Lung (tissue), 12 donors: Measurements from ENCODE around the gene TM4SF4. TPM values are rescaled to one million over a fixed set of nuclear protein-coding genes. Genes with fewer than 3 reads are reported as not detected.
A peak's percentile ranks its signal among the peaks of the same experiment; 100 is the strongest.

Source experiments
- ATAC-seq: fragments of 200-7000 bp; cut with Tn5 transposase; one replicate; pipeline ENCODE4 v1.9.1; 2020; ENCODE audit warnings: moderate number of reproducible peaks; ENCODE audit not compliant: insufficient read depth, low FRiP score
- DNase-seq, 3 donors: peaks; one replicate each; pipeline ENCODE4 v3.0.0-alpha.2; 2013 to 2017
- H3K27ac ChIP-seq, 2 donors: one replicate each; pipeline ENCODE4 v1.5.1; 2013; ENCODE audit warnings: mild to moderate bottlenecking in 2 of 2, moderate library complexity in 2 of 2, control low read depth in 1 of 2, inconsistent platforms in 1 of 2, low read depth in 1 of 2, low read length in 1 of 2
- H3K27me3 ChIP-seq, 3 donors: one replicate each; pipeline ENCODE4 v1.5.1; 2013; ENCODE audit warnings: low read length in 2 of 3; ENCODE audit not compliant: control insufficient read depth in 3 of 3, insufficient read depth in 3 of 3
- H3K36me3 ChIP-seq, 4 donors: one replicate each; pipeline ENCODE4 v1.5.1; 2013; ENCODE audit warnings: low read length in 4 of 4, mild to moderate bottlenecking in 1 of 4, moderate library complexity in 1 of 4; ENCODE audit not compliant: control insufficient read depth in 4 of 4, insufficient read depth in 4 of 4
- H3K4me1 ChIP-seq, 5 donors: one replicate each; pipeline ENCODE4 v1.5.1; 2013; ENCODE audit warnings: low read length in 5 of 5, mild to moderate bottlenecking in 2 of 5, moderate library complexity in 1 of 5; ENCODE audit not compliant: control insufficient read depth in 5 of 5, insufficient read depth in 5 of 5
- H3K4me3 ChIP-seq: one replicate; pipeline ENCODE4 v1.5.1; 2013; ENCODE audit warnings: mild to moderate bottlenecking, control low read depth, moderate library complexity
- H3K9ac ChIP-seq, 2 donors: one replicate each; pipeline ENCODE4 v1.5.1; 2013; ENCODE audit warnings: low read length in 2 of 2, control low read depth in 1 of 2; ENCODE audit not compliant: insufficient read depth in 1 of 2
- H3K9me3 ChIP-seq, 4 donors: one replicate each; pipeline ENCODE4 v1.5.1; 2013; ENCODE audit warnings: low read length in 3 of 4, mild to moderate bottlenecking in 1 of 4, moderate library complexity in 1 of 4; ENCODE audit not compliant: control insufficient read depth in 4 of 4, insufficient read depth in 3 of 4
- CTCF ChIP-seq: IDR thresholded peaks from 2 replicates; pipeline ENCODE4 v1.5.1; 2012; ENCODE audit warnings: mild to moderate bottlenecking; ENCODE audit errors: control extremely low read depth, extremely low read depth
- WGBS, 2 donors: extraction: QIAGEN DNeasy Blood & Tissue Kit; methylation state at CpG; one replicate each; pipeline ENCODE4 v1.1.7; 2013; 5-methylcytosine and 5-hydroxymethylcytosine counted together
- polyA plus RNA-seq, 2 donors: library from polyadenylated mRNA; stranded (reverse); fragments of 200-250 nt; gene quantifications; one replicate each; pipeline ENCODE4 v1.2.1, GENCODE V29; 2013
- total RNA-seq, 2 donors: library from RNA; depleted of rRNA in 1 of 2; stranded (reverse); fragments of >200 nt in 1 of 2; gene quantifications; one replicate each; pipeline ENCODE4 v1.2.1, GENCODE V29; 2014 to 2021
- donor health status: control.
- donor health status: control.
- donor health status: Bipolar disorder and iron deficiency.
- donor health status: healthy.
- donor health status: DM: yes; HTN: yes; CAD: no.

Gene TM4SF4
- total and polyA plus RNA-seq, 4 donors = 0.22 to 4.4 (median 2.0) TPM

GRCh38 chr3:149535333-149535685 lies 60.8 kb downstream of the TM4SF4 start:
- Histone ChIP-seq H3K27me3 (no peaks in the 10 kb centered on the region), H3K9ac (peak overlapping the region in 1 of 2 donors; percentile 38), H3K4me3 (no peak overlapping the region), H3K27ac (no peak overlapping the region), H3K9me3 (no peaks in the 10 kb centered on the region), H3K36me3 (peaks cover 0 to 4% (median 1%) of the 10 kb centered on the region in 4 donors), H3K4me1 (peaks cover 9 to 34% (median 22%) of the 10 kb centered on the region in 5 donors)
- ATAC-seq = no peak
- 37 to 60% methylated on average over 8 of the region's 8 CpGs for WGBS, 2 donors
- DNase-seq = no peak
- TF ChIP-seq CTCF = no peak

GRCh38 chr3:149536429-149536828 lies 61.9 kb downstream of the TM4SF4 start:
- Histone ChIP-seq H3K9ac (no peak overlapping the region), H3K4me3 (no peak overlapping the region), H3K36me3 (peaks cover 0 to 8% (median 3%) of the 10 kb centered on the region in 4 donors), H3K27me3 (no peaks in the 10 kb centered on the region), H3K27ac (peak overlapping the region in 1 of 2 donors; percentile 32), H3K9me3 (no peaks in the 10 kb centered on the region), H3K4me1 (peaks cover 9 to 34% (median 22%) of the 10 kb centered on the region in 5 donors)
- ATAC-seq (peak; percentile 35), DNase-seq (peak; percentile 74 to 86 (median 84))
- TF ChIP-seq CTCF = no peak
- 34 to 69% methylated on average over 11 of the region's 11 CpGs for WGBS, 2 donors

DNA sequence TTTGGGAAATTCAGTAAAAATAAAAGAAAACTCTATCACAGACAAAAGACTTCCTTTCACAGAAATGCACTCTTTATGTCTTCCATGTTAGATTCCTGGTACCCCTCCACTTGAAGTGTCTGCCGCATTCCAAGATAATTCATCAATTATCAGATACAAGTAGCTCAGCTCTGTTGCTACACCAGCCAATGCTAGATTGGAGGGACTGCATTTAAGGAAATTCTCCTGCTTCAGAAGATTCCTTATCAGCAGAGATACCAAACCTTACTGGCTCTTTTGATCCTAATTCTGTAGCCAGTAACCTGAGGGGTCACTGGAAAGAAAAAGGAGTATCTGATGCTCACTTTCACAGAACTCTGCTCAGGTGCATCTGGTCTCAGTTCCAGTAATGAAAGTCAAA lies 63.9 kb downstream of the TM4SF4 start:
- WGBS, 2 donors = 94 to 96% methylated on average over 1 of the region's 1 CpG
- H3K27ac ChIP-seq = no peak overlapping the region

More for the DNA sequence above, 63.9 kb downstream of the TM4SF4 start:
- Histone ChIP-seq H3K27me3 (no peaks in the 10 kb centered on the region), H3K9ac (no peak overlapping the region), H3K4me1 (peaks cover 6 to 29% (median 22%) of the 10 kb centered on the region in 5 donors), H3K9me3 (no peaks in the 10 kb centered on the region), H3K36me3 (peaks cover 5 to 16% (median 11%) of the 10 kb centered on the region in 4 donors), H3K4me3 (no peak overlapping the region)
- ATAC-seq = no peak
- no peak for DNase-seq
- TF ChIP-seq CTCF = no peak
